ENCODE data around the gene GYPC. TPM values are rescaled to one million over a fixed set of nuclear protein-coding genes. Genes with fewer than 3 reads are reported as not detected.
A peak's percentile ranks its signal among the peaks of the same experiment; 100 is the strongest.

GYPC gene
- total RNA-seq, 4 donors from 2014 or later = 4.1 to 55.7 (median 12.6) TPM

- Histone ChIP-seq H3K4me1 (peaks cover 0 to 9% (median 0%) of the 10 kb centered on the region in 3 donors), H3K4me3 (no peak overlapping the region), H3K27ac (no peak overlapping the region), H3K27me3 (no peaks in the 10 kb centered on the region), H3K36me3 (peaks cover 0 to 15% (median 0%) of the 10 kb centered on the region in 3 donors), H3K9me3 (peaks cover 0 to 5% (median 4%) of the 10 kb centered on the region in 3 donors)
- TF ChIP-seq POLR2A (IDR thresholded peaks at IDR 0.05) (no peak), CTCF (IDR thresholded peaks at IDR 0.05) (no peak)
- WGBS, 2 donors = 90 to 98% methylated on average over 5 of the region's 5 CpGs
- intact Hi-C loops (cut with DNase I) = no loop called here
- DNase-seq = no peak
Measured at GRCh38 chr2:126675637-126676036, 19.7 kb downstream of the GYPC start.

- intact Hi-C loops (cut with DNase I) = no loop called here
- Histone ChIP-seq H3K9me3 (peaks cover 0 to 5% (median 4%) of the 10 kb centered on the region in 3 donors), H3K36me3 (peaks cover 0 to 17% (median 0%) of the 10 kb centered on the region in 3 donors), H3K27me3 (no peaks in the 10 kb centered on the region), H3K4me1 (peaks cover 0 to 9% (median 0%) of the 10 kb centered on the region in 3 donors), H3K4me3 (no peak overlapping the region), H3K27ac (no peak overlapping the region)
- 56 to 88% methylated on average over 1 of the region's 1 CpG for WGBS, 2 donors
- TF ChIP-seq CTCF (IDR thresholded peaks at IDR 0.05) (no peak), POLR2A (IDR thresholded peaks at IDR 0.05) (no peak)
- no peak for DNase-seq
Measured at GRCh38 chr2:126676221-126677175, 20.5 kb downstream of the GYPC start.

GRCh38 chr2:126677176-126677538, 21.2 kb downstream of the GYPC start:
- Histone ChIP-seq H3K9me3 (peaks cover 0 to 5% (median 4%) of the 10 kb centered on the region in 3 donors), H3K27ac (no peak overlapping the region), H3K4me1 (peaks cover 0 to 9% (median 0%) of the 10 kb centered on the region in 3 donors), H3K27me3 (no peaks in the 10 kb centered on the region), H3K4me3 (no peak overlapping the region), H3K36me3 (peaks cover 0 to 17% (median 0%) of the 10 kb centered on the region in 3 donors)
- intact Hi-C loops (cut with DNase I) = no loop called here
- DNase-seq = no peak
- TF ChIP-seq CTCF (IDR thresholded peaks at IDR 0.05) = no peak
- no peak for TF ChIP-seq POLR2A (IDR thresholded peaks at IDR 0.05)
- 80 to 91% methylated on average over 1 of the region's 1 CpG for WGBS, 2 donors

- Histone ChIP-seq H3K27me3 (no peaks in the 10 kb centered on the region), H3K4me3 (no peak overlapping the region), H3K4me1 (peaks cover 0 to 9% (median 0%) of the 10 kb centered on the region in 3 donors), H3K27ac (peak overlapping the region in 1 of 4 donors; percentile 5), H3K36me3 (peaks cover 0 to 17% (median 0%) of the 10 kb centered on the region in 3 donors), H3K9me3 (peaks cover 0 to 5% (median 4%) of the 10 kb centered on the region in 3 donors)
- 53 to 73% methylated on average over 6 to 11 of the region's 13 CpGs for WGBS, 2 donors
- TF ChIP-seq CTCF (IDR thresholded peaks at IDR 0.05) (no peak), POLR2A (IDR thresholded peaks at IDR 0.05) (no peak)
- intact Hi-C loops (cut with DNase I) = no loop called here
- no peak for DNase-seq
Measured at GRCh38 chr2:126678269-126679065, 22.5 kb downstream of the GYPC start.
